ENCODE measurements around the gene MOAP1. TPM values are rescaled to one million over a fixed set of nuclear protein-coding genes. Genes with fewer than 3 reads are reported as not detected.

MOAP1 gene
- polyA plus RNA-seq, 1 donor from 2014 or later: 224 TPM

DNA sequence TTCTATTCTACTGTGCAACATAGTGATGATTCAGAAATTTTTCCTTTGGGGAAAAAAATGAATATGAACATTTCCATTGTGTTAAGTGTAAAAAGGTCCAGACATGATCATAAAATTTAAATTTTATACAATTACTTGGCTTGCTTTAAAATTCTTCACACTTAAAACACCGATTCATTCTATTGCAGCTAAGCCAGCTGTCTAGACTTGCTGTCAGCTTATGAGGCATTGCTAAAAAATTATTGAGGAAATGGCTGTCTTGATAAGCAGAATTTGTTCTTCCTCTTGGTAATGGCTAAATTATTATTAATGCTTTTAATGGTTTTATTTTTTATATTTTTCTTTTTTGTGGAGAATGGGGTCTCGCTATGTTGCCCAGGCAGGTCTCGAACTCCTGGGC is 2.3 kb upstream of the MOAP1 start:
- no peaks in the 10 kb centered on the region for H3F3A ChIP-seq (ENCODE audit: insufficient read depth, low read length, poor library complexity, severe bottlenecking)
- no peaks in the 10 kb centered on the region for H3K9me2 ChIP-seq (ENCODE audit: insufficient read depth, low read length)

DNA sequence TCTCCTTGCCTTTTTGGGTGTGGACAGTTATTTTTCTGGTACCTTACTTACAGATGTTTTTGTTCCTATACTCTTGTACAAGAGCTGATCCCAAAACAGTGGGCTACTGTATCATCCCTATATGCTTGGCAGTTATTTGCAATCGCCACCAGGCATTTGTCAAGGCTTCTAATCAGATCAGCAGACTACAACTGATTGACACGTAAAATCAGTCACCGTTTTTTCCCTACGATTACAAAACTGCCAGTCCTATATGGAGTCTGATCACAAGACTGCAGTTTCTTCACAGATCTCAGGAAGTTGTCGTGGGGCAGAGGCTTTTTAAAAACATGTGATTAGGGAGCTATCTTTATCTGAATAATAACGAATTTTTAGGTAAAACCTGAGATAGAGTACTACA is 1.8 kb upstream of the MOAP1 start:
- Histone ChIP-seq H3K4me2 (ENCODE audit: low read length) (no peak overlapping the region), H4K20me1 (ENCODE audit: insufficient read depth) (no peaks in the 10 kb centered on the region), H2AFZ (ENCODE audit: low read depth, low read length) (no peak overlapping the region), H3K27me3 (ENCODE audit: insufficient read depth, low read depth, low read length) (no peaks in the 10 kb centered on the region), H3K9me3 (ENCODE audit: low read length) (no peaks in the 10 kb centered on the region), H3K79me2 (replicated peaks; ENCODE audit: insufficient read depth, low read length) (peaks cover 25% of the 10 kb centered on the region), H3K27ac (ENCODE audit: low read length) (no peak overlapping the region), H3K4me3 (ENCODE audit: low read length) (peak overlapping the region; percentile 92), H3F3A (ENCODE audit: insufficient read depth, low read length, poor library complexity, severe bottlenecking) (no peaks in the 10 kb centered on the region), H3K9me2 (ENCODE audit: insufficient read depth, low read length) (no peaks in the 10 kb centered on the region), H3K9ac (ENCODE audit: low read length) (no peak overlapping the region), H3K36me3 (ENCODE audit: insufficient read depth, low read length) (no peaks in the 10 kb centered on the region)
- no peak for TF ChIP-seq EZH2 (IDR thresholded peaks at IDR 0.05; ENCODE audit: borderline replicate concordance, insufficient read depth, low read length, poor library complexity, severe bottlenecking)
- TF ChIP-seq SMC3 (conservative IDR thresholded peaks at IDR 0.05; ENCODE audit: poor library complexity): no peak
- no peak for TF ChIP-seq EP300 (conservative IDR thresholded peaks at IDR 0.05; ENCODE audit: poor library complexity, severe bottlenecking)
- TF ChIP-seq RAD21 (conservative IDR thresholded peaks at IDR 0.05): no peak
- TF ChIP-seq POLR2AphosphoS5 (IDR thresholded peaks at IDR 0.05): no peak
- TF ChIP-seq MXI1 (conservative IDR thresholded peaks at IDR 0.05; ENCODE audit: poor library complexity, severe bottlenecking): no peak

More for the DNA sequence above, 2.3 kb upstream of the MOAP1 start:
- Histone ChIP-seq H3K4me3 (ENCODE audit: low read length) (no peak overlapping the region), H4K20me1 (ENCODE audit: insufficient read depth) (no peaks in the 10 kb centered on the region), H2AFZ (ENCODE audit: low read depth, low read length) (no peak overlapping the region), H3K27me3 (ENCODE audit: insufficient read depth, low read depth, low read length) (no peaks in the 10 kb centered on the region), H3K36me3 (ENCODE audit: insufficient read depth, low read length) (no peaks in the 10 kb centered on the region), H3K27ac (ENCODE audit: low read length) (no peak overlapping the region), H3K79me2 (replicated peaks; ENCODE audit: insufficient read depth, low read length) (peaks cover 25% of the 10 kb centered on the region), H3K4me2 (ENCODE audit: low read length) (no peak overlapping the region), H3K9ac (ENCODE audit: low read length) (no peak overlapping the region), H3K9me3 (ENCODE audit: low read length) (no peaks in the 10 kb centered on the region)
- no peak for TF ChIP-seq TAF1 (IDR thresholded peaks at IDR 0.05; ENCODE audit: low read depth)
- TF ChIP-seq EZH2 (IDR thresholded peaks at IDR 0.05; ENCODE audit: borderline replicate concordance, insufficient read depth, low read length, poor library complexity, severe bottlenecking): no peak

DNA sequence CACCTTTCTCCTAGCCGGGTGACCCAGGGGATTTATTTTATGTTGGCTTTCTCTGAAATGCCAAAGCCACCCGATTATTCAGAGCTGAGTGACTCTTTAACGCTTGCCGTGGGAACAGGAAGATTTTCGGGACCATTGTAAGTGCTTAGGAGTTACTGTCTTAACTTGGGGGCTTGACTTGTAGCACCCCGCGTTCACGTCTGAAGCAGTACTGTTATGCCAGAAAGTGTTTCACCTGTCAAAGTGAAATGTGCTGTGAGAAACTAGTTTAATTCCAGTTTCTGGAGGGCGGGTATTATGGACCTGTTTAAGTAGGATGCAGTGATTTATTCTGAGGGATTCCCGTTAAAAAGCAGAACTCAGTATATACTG is 638 bp upstream of the MOAP1 start:
- Histone ChIP-seq H2AFZ (ENCODE audit: low read depth, low read length) (peak overlapping the region; percentile 42), H3K27ac (ENCODE audit: low read length) (peak overlapping the region; percentile 63), H3K4me3 (ENCODE audit: low read length) (peak overlapping the region; percentile 92), H3F3A (ENCODE audit: insufficient read depth, low read length, poor library complexity, severe bottlenecking) (no peaks in the 10 kb centered on the region), H3K79me2 (replicated peaks; ENCODE audit: insufficient read depth, low read length) (peaks cover 25% of the 10 kb centered on the region), H3K4me2 (ENCODE audit: low read length) (peak overlapping the region; percentile 81), H3K9ac (ENCODE audit: low read length) (peak overlapping the region; percentile 99), H4K20me1 (ENCODE audit: insufficient read depth) (no peaks in the 10 kb centered on the region), H3K9me2 (ENCODE audit: insufficient read depth, low read length) (no peaks in the 10 kb centered on the region), H3K27me3 (ENCODE audit: insufficient read depth, low read depth, low read length) (no peaks in the 10 kb centered on the region), H3K9me3 (ENCODE audit: low read length) (no peaks in the 10 kb centered on the region), H3K36me3 (ENCODE audit: insufficient read depth, low read length) (no peaks in the 10 kb centered on the region)
- TF ChIP-seq TAF1 (IDR thresholded peaks at IDR 0.05; ENCODE audit: low read depth) (no peak), MXI1 (conservative IDR thresholded peaks at IDR 0.05; ENCODE audit: poor library complexity, severe bottlenecking) (no peak), POLR2AphosphoS5 (IDR thresholded peaks at IDR 0.05) (no peak), EZH2 (IDR thresholded peaks at IDR 0.05; ENCODE audit: borderline replicate concordance, insufficient read depth, low read length, poor library complexity, severe bottlenecking) (no peak), EP300 (conservative IDR thresholded peaks at IDR 0.05; ENCODE audit: poor library complexity, severe bottlenecking) (no peak), SMC3 (conservative IDR thresholded peaks at IDR 0.05; ENCODE audit: poor library complexity) (no peak), RAD21 (conservative IDR thresholded peaks at IDR 0.05) (no peak)
- TF ChIP-seq, protein P1, sequence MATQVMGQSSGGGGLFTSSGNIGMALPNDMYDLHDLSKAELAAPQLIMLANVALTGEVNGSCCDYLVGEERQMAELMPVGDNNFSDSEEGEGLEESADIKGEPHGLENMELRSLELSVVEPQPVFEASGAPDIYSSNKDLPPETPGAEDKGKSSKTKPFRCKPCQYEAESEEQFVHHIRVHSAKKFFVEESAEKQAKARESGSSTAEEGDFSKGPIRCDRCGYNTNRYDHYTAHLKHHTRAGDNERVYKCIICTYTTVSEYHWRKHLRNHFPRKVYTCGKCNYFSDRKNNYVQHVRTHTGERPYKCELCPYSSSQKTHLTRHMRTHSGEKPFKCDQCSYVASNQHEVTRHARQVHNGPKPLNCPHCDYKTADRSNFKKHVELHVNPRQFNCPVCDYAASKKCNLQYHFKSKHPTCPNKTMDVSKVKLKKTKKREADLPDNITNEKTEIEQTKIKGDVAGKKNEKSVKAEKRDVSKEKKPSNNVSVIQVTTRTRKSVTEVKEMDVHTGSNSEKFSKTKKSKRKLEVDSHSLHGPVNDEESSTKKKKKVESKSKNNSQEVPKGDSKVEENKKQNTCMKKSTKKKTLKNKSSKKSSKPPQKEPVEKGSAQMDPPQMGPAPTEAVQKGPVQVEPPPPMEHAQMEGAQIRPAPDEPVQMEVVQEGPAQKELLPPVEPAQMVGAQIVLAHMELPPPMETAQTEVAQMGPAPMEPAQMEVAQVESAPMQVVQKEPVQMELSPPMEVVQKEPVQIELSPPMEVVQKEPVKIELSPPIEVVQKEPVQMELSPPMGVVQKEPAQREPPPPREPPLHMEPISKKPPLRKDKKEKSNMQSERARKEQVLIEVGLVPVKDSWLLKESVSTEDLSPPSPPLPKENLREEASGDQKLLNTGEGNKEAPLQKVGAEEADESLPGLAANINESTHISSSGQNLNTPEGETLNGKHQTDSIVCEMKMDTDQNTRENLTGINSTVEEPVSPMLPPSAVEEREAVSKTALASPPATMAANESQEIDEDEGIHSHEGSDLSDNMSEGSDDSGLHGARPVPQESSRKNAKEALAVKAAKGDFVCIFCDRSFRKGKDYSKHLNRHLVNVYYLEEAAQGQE (IDR thresholded peaks at IDR 0.05; ENCODE audit: borderline replicate concordance): no peak
- TF ChIP-seq, protein P2, sequence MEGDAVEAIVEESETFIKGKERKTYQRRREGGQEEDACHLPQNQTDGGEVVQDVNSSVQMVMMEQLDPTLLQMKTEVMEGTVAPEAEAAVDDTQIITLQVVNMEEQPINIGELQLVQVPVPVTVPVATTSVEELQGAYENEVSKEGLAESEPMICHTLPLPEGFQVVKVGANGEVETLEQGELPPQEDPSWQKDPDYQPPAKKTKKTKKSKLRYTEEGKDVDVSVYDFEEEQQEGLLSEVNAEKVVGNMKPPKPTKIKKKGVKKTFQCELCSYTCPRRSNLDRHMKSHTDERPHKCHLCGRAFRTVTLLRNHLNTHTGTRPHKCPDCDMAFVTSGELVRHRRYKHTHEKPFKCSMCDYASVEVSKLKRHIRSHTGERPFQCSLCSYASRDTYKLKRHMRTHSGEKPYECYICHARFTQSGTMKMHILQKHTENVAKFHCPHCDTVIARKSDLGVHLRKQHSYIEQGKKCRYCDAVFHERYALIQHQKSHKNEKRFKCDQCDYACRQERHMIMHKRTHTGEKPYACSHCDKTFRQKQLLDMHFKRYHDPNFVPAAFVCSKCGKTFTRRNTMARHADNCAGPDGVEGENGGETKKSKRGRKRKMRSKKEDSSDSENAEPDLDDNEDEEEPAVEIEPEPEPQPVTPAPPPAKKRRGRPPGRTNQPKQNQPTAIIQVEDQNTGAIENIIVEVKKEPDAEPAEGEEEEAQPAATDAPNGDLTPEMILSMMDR (IDR thresholded peaks at IDR 0.05; ENCODE audit: poor library complexity, severe bottlenecking): no peak
